A673 (cell line): ENCODE measurements around the gene MED12L.

ENCODE experiments used
- CTCF ChIP-seq: fragments of 300-800, 200-600 bp; sonication (generic); conservative IDR thresholded peaks from 2 replicates; pipeline ENCODE4 v1.5.1; 2017; ENCODE audit warnings: low read depth, mild to moderate bottlenecking, antibody characterized with exemption, low read length, moderate library complexity, mixed read lengths
- EZH2 ChIP-seq: fragments of 200-600 bp; sonication (generic); IDR thresholded peaks from 2 replicates; pipeline ENCODE4 v1.6.1; 2017; ENCODE audit warnings: borderline replicate concordance, low read depth, mild to moderate bottlenecking, mixed read lengths, antibody characterized with exemption, low read length; ENCODE audit not compliant: poor library complexity, severe bottlenecking

- no peak for TF ChIP-seq CTCF
- TF ChIP-seq EZH2 = no peak
Observed at GRCh38 chr3:151384741-151385174, 299.3 kb downstream of the MED12L start, which contains the start of gene P2RY12.
